Measurements from ENCODE around the gene EDIL3.

EDIL3 gene

DNA sequence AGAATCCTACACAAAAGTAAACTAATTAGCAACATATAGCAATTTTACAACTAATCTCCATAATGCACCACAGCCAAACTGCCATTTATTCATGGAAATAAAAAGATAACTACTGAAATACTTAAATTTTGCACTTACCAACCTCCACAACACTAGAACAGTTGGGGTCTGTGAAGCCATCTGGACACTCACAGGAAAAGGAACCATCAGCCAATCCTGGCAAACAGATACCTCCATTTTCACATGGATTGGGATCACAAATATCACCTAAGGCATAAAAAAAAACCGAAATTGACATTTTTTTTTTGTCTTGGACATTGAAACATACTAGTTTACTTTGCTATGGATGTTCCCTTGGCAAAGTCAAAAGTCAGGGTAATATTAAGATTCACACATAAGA, 130.7 kb downstream of the EDIL3 start:
- no peak for TF ChIP-seq TAF1 (IDR thresholded peaks at IDR 0.05; ENCODE audit: low read depth, low read length)
- TF ChIP-seq PAX5 (IDR thresholded peaks at IDR 0.05; ENCODE audit: insufficient read depth, low read length, severe bottlenecking), result no peak
- TF ChIP-seq SPI1 (IDR thresholded peaks at IDR 0.05; ENCODE audit: low read depth, low read length), result no peak
- TF ChIP-seq POLR2AphosphoS5 (IDR thresholded peaks at IDR 0.05; ENCODE audit: low read depth, low read length), result no peak
- FAIRE-seq, result no peak
- DNase-seq (ENCODE audit: insufficient read length, low spot score), result no peak

DNA sequence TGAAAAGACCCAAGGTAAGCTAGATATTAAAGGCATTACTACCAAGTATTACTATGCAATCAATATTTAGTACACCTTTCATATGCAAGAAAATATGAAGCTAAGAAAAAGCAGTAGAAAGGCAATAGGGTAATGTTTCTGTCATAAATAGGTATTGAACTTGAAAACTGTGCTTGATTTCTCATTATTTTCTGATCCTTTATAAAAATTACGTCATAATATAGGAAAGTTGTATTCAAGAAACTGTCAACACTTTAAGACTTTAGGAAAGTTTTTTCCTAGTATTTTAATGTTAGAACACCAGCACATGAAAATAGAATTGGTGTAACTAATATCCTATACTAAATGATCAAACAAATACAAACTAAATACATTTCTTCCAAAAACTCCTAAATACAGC, 133.2 kb downstream of the EDIL3 start:
- FAIRE-seq (no peak), DNase-seq (ENCODE audit: insufficient read length, low spot score) (no peak)
- TF ChIP-seq PAX5 (IDR thresholded peaks at IDR 0.05; ENCODE audit: insufficient read depth, low read length, severe bottlenecking) (no peak), SPI1 (IDR thresholded peaks at IDR 0.05; ENCODE audit: low read depth, low read length) (no peak), POU2F2 (IDR thresholded peaks at IDR 0.05; ENCODE audit: low read depth, low read length) (no peak), TAF1 (IDR thresholded peaks at IDR 0.05; ENCODE audit: low read depth, low read length) (no peak), POLR2AphosphoS5 (IDR thresholded peaks at IDR 0.05; ENCODE audit: low read depth, low read length) (no peak), POLR2A (IDR thresholded peaks at IDR 0.05; ENCODE audit: low read depth, low read length) (no peak)

DNA sequence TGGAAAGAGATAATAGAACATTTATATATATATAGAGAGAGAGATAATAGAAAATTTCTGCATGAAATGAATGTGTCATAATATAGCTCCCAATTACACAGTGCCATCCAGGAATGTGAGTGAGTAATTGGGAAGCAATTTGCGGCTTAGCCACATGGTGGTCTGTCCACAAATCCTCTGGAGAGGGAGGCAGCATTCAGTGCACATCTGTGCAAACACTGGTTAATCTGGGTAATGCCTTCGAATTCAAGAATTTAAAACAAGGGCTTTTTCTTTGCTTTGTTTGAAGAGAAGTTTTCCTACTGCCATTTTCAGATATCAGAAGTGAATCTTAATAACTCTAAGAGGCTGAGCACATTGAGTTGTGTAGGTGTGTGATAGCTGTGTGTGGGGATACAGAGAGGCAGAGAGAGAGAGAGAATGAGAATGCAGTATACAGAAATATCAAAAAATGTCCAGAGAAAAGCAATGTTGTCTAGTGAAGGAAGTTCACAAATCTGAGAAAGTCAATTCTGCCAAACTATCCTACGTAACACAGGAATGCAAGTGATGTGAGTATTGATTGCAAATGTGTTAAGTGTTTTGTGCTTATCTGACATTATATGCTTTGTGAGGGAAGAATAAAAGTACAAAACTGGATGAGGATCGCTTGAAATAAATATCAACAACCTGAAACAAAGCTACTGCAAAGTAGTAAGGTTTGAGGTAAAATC, 134.6 kb downstream of the EDIL3 start:
- TF ChIP-seq PAX5 (IDR thresholded peaks at IDR 0.05; ENCODE audit: insufficient read depth, low read length, severe bottlenecking) (no peak), SPI1 (IDR thresholded peaks at IDR 0.05; ENCODE audit: low read depth, low read length) (no peak), POLR2A (IDR thresholded peaks at IDR 0.05; ENCODE audit: low read depth, low read length) (no peak), POLR2AphosphoS5 (IDR thresholded peaks at IDR 0.05; ENCODE audit: low read depth, low read length) (no peak), TAF1 (IDR thresholded peaks at IDR 0.05; ENCODE audit: low read depth, low read length) (no peak), POU2F2 (IDR thresholded peaks at IDR 0.05; ENCODE audit: low read depth, low read length) (no peak)
- DNase-seq (ENCODE audit: insufficient read length, low spot score) (no peak), FAIRE-seq (no peak)

DNA sequence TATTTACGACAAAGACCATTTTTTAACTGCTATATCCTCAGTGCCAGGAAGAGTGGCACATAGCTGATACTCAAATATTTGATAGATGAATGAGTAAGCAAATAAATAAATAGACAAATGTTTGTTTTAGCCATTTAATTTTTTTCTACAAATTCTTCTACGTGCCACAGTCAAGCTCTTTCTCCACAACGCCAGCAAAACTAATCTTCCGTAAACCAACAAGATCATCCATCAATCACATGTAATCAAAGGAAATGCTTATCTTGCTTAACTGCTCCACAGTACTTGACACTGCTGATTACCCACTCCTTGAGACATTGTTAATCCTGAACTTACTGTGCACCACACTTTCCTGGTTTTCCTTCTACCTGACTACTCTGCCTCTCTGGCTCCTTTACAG, 136.7 kb downstream of the EDIL3 start:
- no peak for FAIRE-seq

DNA sequence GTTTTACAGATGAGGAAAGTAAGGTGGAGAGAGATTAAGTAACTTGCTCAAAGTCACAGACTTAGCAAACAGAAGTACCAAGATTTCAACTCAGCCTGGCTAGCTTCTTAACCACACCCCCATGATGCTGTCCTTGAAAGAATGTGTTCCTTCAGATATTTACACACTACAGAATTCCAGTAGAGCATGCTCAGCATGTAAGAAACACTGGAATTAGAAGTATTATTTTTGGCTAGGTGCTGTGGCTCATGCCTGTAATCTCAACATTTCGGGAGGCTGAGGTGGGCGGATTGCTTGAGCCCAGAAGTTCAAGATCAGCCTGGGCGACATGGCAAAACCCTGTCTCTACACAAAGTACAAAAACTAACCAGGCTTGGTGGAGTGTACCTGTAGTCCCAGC, 142.4 kb downstream of the EDIL3 start:
- FAIRE-seq, result no peak
- no peak for DNase-seq (ENCODE audit: insufficient read length, low spot score)
- TF ChIP-seq POLR2A (IDR thresholded peaks at IDR 0.05; ENCODE audit: low read depth, low read length), result no peak
- no peak for TF ChIP-seq POLR2AphosphoS5 (IDR thresholded peaks at IDR 0.05; ENCODE audit: low read depth, low read length)
- no peak for TF ChIP-seq POU2F2 (IDR thresholded peaks at IDR 0.05; ENCODE audit: low read depth, low read length)
- TF ChIP-seq PAX5 (IDR thresholded peaks at IDR 0.05; ENCODE audit: insufficient read depth, low read length, severe bottlenecking), result no peak
- TF ChIP-seq SPI1 (IDR thresholded peaks at IDR 0.05; ENCODE audit: low read depth, low read length), result no peak
- no peak for TF ChIP-seq TAF1 (IDR thresholded peaks at IDR 0.05; ENCODE audit: low read depth, low read length)

More for the DNA sequence above, 136.7 kb downstream of the EDIL3 start:
- TF ChIP-seq POLR2A (IDR thresholded peaks at IDR 0.05; ENCODE audit: low read depth, low read length) (no peak), TAF1 (IDR thresholded peaks at IDR 0.05; ENCODE audit: low read depth, low read length) (no peak), POU2F2 (IDR thresholded peaks at IDR 0.05; ENCODE audit: low read depth, low read length) (no peak), SPI1 (IDR thresholded peaks at IDR 0.05; ENCODE audit: low read depth, low read length) (no peak), PAX5 (IDR thresholded peaks at IDR 0.05; ENCODE audit: insufficient read depth, low read length, severe bottlenecking) (no peak), POLR2AphosphoS5 (IDR thresholded peaks at IDR 0.05; ENCODE audit: low read depth, low read length) (no peak)
- no peak for DNase-seq (ENCODE audit: insufficient read length, low spot score)

DNA sequence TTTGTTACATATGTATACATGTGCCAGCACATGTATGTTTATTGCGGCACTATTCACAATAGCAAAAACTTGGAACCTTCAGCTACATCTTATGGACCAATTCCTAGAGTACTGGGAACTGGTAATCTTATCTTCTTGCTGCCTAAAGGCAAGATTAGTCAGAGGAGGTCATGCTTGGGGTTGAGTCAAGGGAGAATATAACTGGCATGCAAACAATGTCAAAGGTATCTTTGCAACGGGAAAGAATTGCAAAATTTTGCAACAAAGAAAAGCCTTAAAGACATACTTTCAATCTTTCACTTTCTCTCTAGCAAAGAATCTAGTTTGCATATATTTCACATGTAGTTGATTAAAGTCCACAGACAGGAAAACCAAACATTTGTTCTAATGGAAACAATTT, 145.2 kb downstream of the EDIL3 start:
- TF ChIP-seq SPI1 (IDR thresholded peaks at IDR 0.05; ENCODE audit: low read depth, low read length) (no peak), PAX5 (IDR thresholded peaks at IDR 0.05; ENCODE audit: insufficient read depth, low read length, severe bottlenecking) (no peak), POLR2AphosphoS5 (IDR thresholded peaks at IDR 0.05; ENCODE audit: low read depth, low read length) (no peak), TAF1 (IDR thresholded peaks at IDR 0.05; ENCODE audit: low read depth, low read length) (no peak), POU2F2 (IDR thresholded peaks at IDR 0.05; ENCODE audit: low read depth, low read length) (no peak), POLR2A (IDR thresholded peaks at IDR 0.05; ENCODE audit: low read depth, low read length) (no peak)
- DNase-seq (ENCODE audit: insufficient read length, low spot score), result no peak
- no peak for FAIRE-seq

DNA sequence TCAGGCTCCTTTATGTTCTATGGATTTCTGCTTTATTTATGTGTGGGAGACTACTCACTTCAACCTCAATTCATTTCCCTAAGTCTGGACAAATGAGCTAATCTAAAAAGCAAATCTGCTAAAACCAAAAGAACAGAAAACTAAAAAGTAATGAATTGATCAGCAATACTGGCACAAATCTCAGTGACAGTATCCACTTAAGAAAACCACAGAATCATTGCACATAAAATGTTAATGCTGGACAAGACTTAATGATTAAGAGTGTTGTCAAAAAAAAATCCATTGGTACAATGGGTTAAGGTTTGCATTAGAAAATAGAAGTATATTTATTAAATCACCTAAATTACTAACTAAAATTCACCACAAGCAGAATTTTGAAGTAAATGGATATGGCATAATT, 147.6 kb downstream of the EDIL3 start:
- TF ChIP-seq POLR2A (IDR thresholded peaks at IDR 0.05; ENCODE audit: low read depth, low read length), result no peak
- no peak for FAIRE-seq
- DNase-seq (ENCODE audit: insufficient read length, low spot score), result no peak

DNA sequence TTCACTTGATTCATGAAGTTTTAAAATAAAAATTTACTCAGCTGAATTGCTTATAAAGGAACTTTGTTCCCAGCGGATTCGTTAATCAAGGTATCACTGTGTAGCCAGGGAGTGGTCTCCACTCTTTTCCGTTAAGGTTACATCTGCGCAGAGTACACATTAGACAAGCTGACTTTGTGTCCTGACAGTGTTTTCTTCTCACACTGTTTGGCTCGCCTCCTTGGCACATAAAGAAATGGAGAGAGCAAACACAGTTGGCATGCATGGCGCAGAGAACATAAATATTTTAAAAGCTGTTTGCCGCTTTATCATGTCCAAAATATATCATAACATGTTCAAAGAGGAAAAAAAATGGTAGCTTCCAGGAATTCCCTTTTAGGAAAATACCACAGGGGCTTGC, 153.2 kb downstream of the EDIL3 start:
- TF ChIP-seq TAF1 (IDR thresholded peaks at IDR 0.05; ENCODE audit: low read depth, low read length), result no peak
- no peak for TF ChIP-seq POLR2AphosphoS5 (IDR thresholded peaks at IDR 0.05; ENCODE audit: low read depth, low read length)
- TF ChIP-seq SPI1 (IDR thresholded peaks at IDR 0.05; ENCODE audit: low read depth, low read length), result no peak
- no peak for TF ChIP-seq PAX5 (IDR thresholded peaks at IDR 0.05; ENCODE audit: insufficient read depth, low read length, severe bottlenecking)
- TF ChIP-seq POU2F2 (IDR thresholded peaks at IDR 0.05; ENCODE audit: low read depth, low read length), result no peak
- TF ChIP-seq POLR2A (IDR thresholded peaks at IDR 0.05; ENCODE audit: low read depth, low read length), result no peak
- FAIRE-seq, result no peak
- DNase-seq (ENCODE audit: insufficient read length, low spot score), result no peak

DNA sequence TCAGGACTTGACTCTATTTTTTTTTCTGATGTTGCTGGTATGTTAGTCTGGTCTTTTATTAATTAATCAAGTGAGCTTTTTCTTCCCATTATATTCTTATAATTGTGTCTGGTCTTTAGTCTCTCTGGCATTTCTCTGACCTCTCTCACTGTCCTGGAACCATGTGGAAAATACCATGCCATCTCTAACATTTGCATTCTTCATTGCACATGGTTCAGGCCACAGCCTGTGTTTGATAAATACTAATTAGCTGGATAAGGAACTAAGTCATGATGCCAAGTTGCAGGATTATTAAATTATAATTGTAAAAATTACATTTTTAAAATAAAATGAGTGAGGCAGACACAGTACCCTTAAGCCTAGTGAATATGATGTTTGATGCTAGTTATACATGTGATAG, 155.6 kb downstream of the EDIL3 start:
- DNase-seq (ENCODE audit: insufficient read length, low spot score) (no peak), FAIRE-seq (no peak)
- TF ChIP-seq POLR2A (IDR thresholded peaks at IDR 0.05; ENCODE audit: low read depth, low read length) (no peak), PAX5 (IDR thresholded peaks at IDR 0.05; ENCODE audit: insufficient read depth, low read length, severe bottlenecking) (no peak), SPI1 (IDR thresholded peaks at IDR 0.05; ENCODE audit: low read depth, low read length) (no peak), POU2F2 (IDR thresholded peaks at IDR 0.05; ENCODE audit: low read depth, low read length) (no peak), TAF1 (IDR thresholded peaks at IDR 0.05; ENCODE audit: low read depth, low read length) (no peak), POLR2AphosphoS5 (IDR thresholded peaks at IDR 0.05; ENCODE audit: low read depth, low read length) (no peak)

DNA sequence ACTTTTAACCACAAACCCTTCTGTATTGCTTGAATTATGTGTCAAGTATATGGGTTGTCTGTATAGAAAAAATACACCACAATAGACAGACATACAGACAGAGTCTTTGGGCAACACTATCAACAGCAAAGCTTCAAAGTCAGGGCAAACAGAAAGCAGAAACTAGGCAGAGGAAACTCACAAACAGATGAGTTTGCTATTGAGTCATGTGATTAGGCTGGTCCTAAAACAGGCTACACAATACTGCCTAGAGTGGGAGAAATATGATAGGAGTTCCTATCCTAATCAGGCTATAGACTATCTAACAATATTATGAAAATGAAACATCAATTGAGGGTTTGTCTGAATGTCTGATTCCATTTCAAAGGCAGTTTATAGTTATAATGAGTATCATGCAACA, 156.4 kb downstream of the EDIL3 start:
- TF ChIP-seq POLR2AphosphoS5 (IDR thresholded peaks at IDR 0.05; ENCODE audit: low read depth, low read length), result no peak
- TF ChIP-seq POU2F2 (IDR thresholded peaks at IDR 0.05; ENCODE audit: low read depth, low read length), result no peak
- TF ChIP-seq SPI1 (IDR thresholded peaks at IDR 0.05; ENCODE audit: low read depth, low read length), result no peak
- no peak for TF ChIP-seq POLR2A (IDR thresholded peaks at IDR 0.05; ENCODE audit: low read depth, low read length)
- no peak for TF ChIP-seq PAX5 (IDR thresholded peaks at IDR 0.05; ENCODE audit: insufficient read depth, low read length, severe bottlenecking)
- FAIRE-seq (no peak), DNase-seq (ENCODE audit: insufficient read length, low spot score) (no peak)

Data from GM12891 (cell line).